K562 (cell line): ENCODE measurements around the gene TMEM39A. TPM values are rescaled to one million over a fixed set of nuclear protein-coding genes. Genes with fewer than 3 reads are reported as not detected.
A peak's percentile ranks its signal among the peaks of the same experiment; 100 is the strongest.

ENCODE experiments used
- ATAC-seq: fragments of 200-7000 bp; cut with Tn5 transposase; 3 replicates; pipeline ENCODE4 v1.9.1; 2020; ENCODE audit warnings: moderate library complexity
- BruUV-seq: library from RNA; stranded (reverse); fragments of 400-500 nt; replicated peaks from 2 replicates; lab custom pipeline; 2021; lab: Mats Ljungman, UMichigan
- CTCF ChIA-PET: fragments of 300-600 bp; formaldehyde crosslinking; extraction: SDS; loops from one replicate; lab custom pipeline; 2021; ENCODE audit warnings: low intra/inter-chr PET ratio; lab: Yijun Ruan, JAX
- POLR2A ChIA-PET: fragments of 300-600, 350-650 bp; sonication (Branson Sonifier 250); formaldehyde crosslinking; extraction: SDS; loops from one replicate; lab custom pipeline; 2021; ENCODE audit warnings: antibody characterized with exemption, inconsistent platforms; lab: Yijun Ruan, JAX
- DNase-seq, 4 experiments: peaks; one replicate each; pipeline versions ENCODE4 v3.0.0 to v3.0.0-alpha.2; 2011 to 2018; ENCODE audit warnings: low spot score in 3 of 4, mixed read lengths in 3 of 4; ENCODE audit errors: extremely low read depth in 1 of 4
- FAIRE-seq: peaks from 2 replicates; lab custom pipeline; 2011; peaks lifted over from hg19 to GRCh38; lab: Jason Lieb, UNC
- H2AFZ ChIP-seq: 2 replicates; pipeline ENCODE4 v1.6.0; 2011; ENCODE audit warnings: low read depth, low read length, control low read depth, inconsistent platforms
- H3K27ac ChIP-seq: fragments of 200-600 bp; 3 replicates; pipeline ENCODE4 v1.8.0; 2011; ENCODE audit warnings: low read depth, mild to moderate bottlenecking, control low read depth, inconsistent platforms, low read length, moderate library complexity, mixed read lengths; ENCODE audit errors: extremely low read depth
- H3K27me3 ChIP-seq, 2 experiments: fragments of 300-600 bp in 1 of 2; 2 replicates in 1 of 2; 3 replicates in 1 of 2; pipeline versions ENCODE4 v1.6.0 to v1.8.0; 2011; ENCODE audit warnings: inconsistent platforms in 2 of 2, low read length in 2 of 2, mild to moderate bottlenecking in 1 of 2, mixed read lengths in 1 of 2, moderate library complexity in 1 of 2; ENCODE audit not compliant: control insufficient read depth in 2 of 2, insufficient read depth in 2 of 2
- H3K36me3 ChIP-seq: fragments of 300-600 bp; 3 replicates; pipeline ENCODE4 v1.8.0; 2011; ENCODE audit warnings: mild to moderate bottlenecking, low read length, inconsistent platforms; ENCODE audit not compliant: control insufficient read depth, insufficient read depth
- H3K4me1 ChIP-seq, 2 experiments: fragments of 200-600 bp in 1 of 2; replicated peaks in 1 of 2; 2 replicates in 1 of 2; 3 replicates in 1 of 2; pipeline versions ENCODE4 v1.5.1 to v1.8.0; 2011; ENCODE audit warnings: inconsistent platforms in 2 of 2, low read length in 2 of 2, mild to moderate bottlenecking in 1 of 2, mixed read lengths in 1 of 2, moderate library complexity in 1 of 2; ENCODE audit not compliant: control insufficient read depth in 2 of 2, insufficient read depth in 2 of 2
- H3K4me2 ChIP-seq: 2 replicates; pipeline ENCODE4 v1.6.1; 2011; ENCODE audit warnings: low read length, control low read depth, inconsistent platforms, mixed read lengths; ENCODE audit not compliant: insufficient read depth
- H3K4me3 ChIP-seq: fragments of 200-600 bp; sonication (generic), shearing (Covaris generic); 2 replicates; pipeline ENCODE4 v1.5.1; 2016; ENCODE audit warnings: control low read depth, inconsistent platforms
- H3K79me2 ChIP-seq: fragments of 200-600 bp; 3 replicates; pipeline ENCODE4 v1.8.0; 2011; ENCODE audit warnings: low read length, inconsistent platforms; ENCODE audit not compliant: control insufficient read depth, insufficient read depth
- H3K9ac ChIP-seq, 2 experiments: 2 replicates each; pipeline versions ENCODE4 v1.6.0 to v1.6.1; 2011; ENCODE audit warnings: low read depth in 2 of 2, low read length in 2 of 2, control low read depth in 1 of 2, inconsistent platforms in 1 of 2, mild to moderate bottlenecking in 1 of 2, mixed read lengths in 1 of 2; ENCODE audit not compliant: insufficient read depth in 1 of 2
- H3K9me1 ChIP-seq: one replicate; pipeline ENCODE4 v1.6.0; 2011; ENCODE audit warnings: inconsistent platforms, mild to moderate bottlenecking, low read length, moderate library complexity; ENCODE audit not compliant: control insufficient read depth, insufficient read depth
- H3K9me3 ChIP-seq: replicated peaks from 2 replicates; pipeline ENCODE4 v1.5.1; 2011; ENCODE audit warnings: low read depth, low read length, inconsistent platforms; ENCODE audit not compliant: control insufficient read depth, insufficient read depth
- H4K20me1 ChIP-seq: replicated peaks from 2 replicates; pipeline ENCODE4 v1.6.1; 2011; ENCODE audit warnings: low read length, inconsistent platforms, mixed read lengths; ENCODE audit not compliant: control insufficient read depth, insufficient read depth
- ATF7 ChIP-seq: fragments of 450-650 bp; IDR thresholded peaks from 2 replicates; pipeline ENCODE4 v1.7.1; 2014; ENCODE audit warnings: mild to moderate bottlenecking, moderate library complexity
- C11orf30 ChIP-seq: fragments of 450-650 bp; IDR thresholded peaks from 2 replicates; pipeline ENCODE4 v1.6.1; 2016; ENCODE audit warnings: low read depth, mild to moderate bottlenecking
- MGA ChIP-seq: fragments of 450-650 bp; IDR thresholded peaks from 2 replicates; pipeline ENCODE4 v1.6.1; 2016; ENCODE audit warnings: mild to moderate bottlenecking, moderate library complexity
- PHTF2 ChIP-seq: fragments of 250-450 bp; sonication (Bioruptor Pico); IDR thresholded peaks from 2 replicates; pipeline ENCODE4 v1.5.0; 2021; ENCODE audit warnings: mild to moderate bottlenecking
- PREB ChIP-seq: sonication (generic); formaldehyde crosslinking; IDR thresholded peaks from 2 replicates; pipeline ENCODE4 v1.8.1; 2023; ENCODE audit warnings: mild to moderate bottlenecking, missing genetic modification reagents
- STAG1 ChIP-seq: sonication (generic); formaldehyde crosslinking; IDR thresholded peaks from 2 replicates; pipeline ENCODE4 v1.5.0; 2020; ENCODE audit warnings: missing genetic modification reagents, borderline replicate concordance
- ZNF316 ChIP-seq: fragments of 450-650 bp; IDR thresholded peaks from 2 replicates; pipeline ENCODE4 v1.6.1; 2016
- ZNF408 ChIP-seq: fragments of 250-450 bp; sonication (Bioruptor Pico); IDR thresholded peaks from 2 replicates; pipeline ENCODE4 v1.4.0; 2020; ENCODE audit warnings: low read depth, mild to moderate bottlenecking, moderate library complexity
- WGBS: fragments of 100-300 bp; shearing (Covaris generic); methylation state at CpG from one replicate; pipeline ENCODE4 v1.1.6; 2016; ENCODE audit warnings: low coverage, mixed read lengths; ENCODE audit not compliant: insufficient coverage; ENCODE audit errors: missing lambda C conversion rate; 5-methylcytosine and 5-hydroxymethylcytosine counted together
- in situ Hi-C: fragments of 300-500 bp; cut with MboI; formaldehyde crosslinking; loops from 4 replicates; pipeline ENCODE4 v1.15.0; 2018; ENCODE audit warnings: inconsistent platforms, mixed read lengths
- intact Hi-C: fragments of 100-400 bp; cut with micrococcal nuclease; formaldehyde crosslinking; loops from 2 replicates; pipeline ENCODE4 v1.14.2; 2022
- polyA plus RNA-seq, 8 experiments: library from polyadenylated mRNA; depleted of rRNA in 4 of 8; stranded (reverse) in 5 of 8; unstranded in 3 of 8; fragments of >200 nt; fragmentation: Nextera tagmentation in 2 of 8; fragmentation: Illumina TruSeq in 1 of 8; extraction: Ambion mirVana in 2 of 8; extraction: Trizol in 1 of 8; gene quantifications; 2 replicates each; pipeline versions ENCODE4 v1.2.1 to v1.2.3, GENCODE V29; 2011 to 2014; ENCODE audit warnings: inconsistent platforms in 1 of 8, missing spikeins in 1 of 8
- total RNA-seq, 7 experiments: library from RNA; depleted of rRNA in 6 of 7; stranded (reverse); fragments of >200 nt in 6 of 7; fragmentation: Illumina TruSeq in 2 of 7; extraction: Trizol in 2 of 7; gene quantifications; 2 replicates each; pipeline versions ENCODE4 v1.2.1 to v1.2.3, GENCODE V29; 2011 to 2021; ENCODE audit warnings: low replicate concordance in 1 of 7

TMEM39A gene
- total and polyA plus RNA-seq, 9 of the 15 experiments (the other 6 are each of a cell fraction or from before 2014, with no cell fraction given): 12.0 to 41.5 (median 15.4) TPM

GRCh38 chr3:119413603-119414280 is 49.7 kb downstream of the TMEM39A start:
- Histone ChIP-seq H4K20me1 (no peaks in the 10 kb centered on the region), H3K27ac (no peak overlapping the region), H2AFZ (peak overlapping the region; percentile 68), H3K27me3 (no peaks in the 10 kb centered on the region), H3K9me1 (no peaks in the 10 kb centered on the region), H3K36me3 (no peaks in the 10 kb centered on the region), H3K9ac (peak overlapping the region in 1 of 2 experiments; percentile 7; a peak in 1 of 4 replicates), H3K4me2 (no peak overlapping the region), H3K9me3 (no peaks in the 10 kb centered on the region), H3K4me1 (peaks cover 8 to 18% of the 10 kb centered on the region in 2 experiments; a peak in 3 of 5 replicates), H3K4me3 (no peak overlapping the region), H3K79me2 (no peaks in the 10 kb centered on the region)
- ChIA-PET CTCF (no interaction called here), POLR2A (interaction anchor here (0.7 kb wide), 1 partner anchor 183 kb away, joined by 3 read pairs; no protein-coding TSS in a partner anchor)
- BruUV-seq: no TSS peak
- ATAC-seq (peak; percentile 57), DNase-seq (peak; percentile 23 to 44 (median 38)), FAIRE-seq (no peak)
- WGBS: 24% methylated on average over 6 of the region's 7 CpGs
- in situ Hi-C loops (no loop called here), intact Hi-C loops (no loop called here)
- TF ChIP-seq C11orf30: peak; percentile 45
- TF ChIP-seq ZNF316: peak; percentile 61
- no peak for TF ChIP-seq PREB
- no peak for TF ChIP-seq ZNF408 (CRISPR knock-in tag)
- TF ChIP-seq MGA: no peak
- no peak for TF ChIP-seq STAG1 (CRISPR knock-in tag)
- TF ChIP-seq ATF7: no peak
- TF ChIP-seq PHTF2 (CRISPR knock-in tag): no peak
